Stimulated activated CD8-positive, alpha-beta memory T cell treated with anti-CD3 and anti-CD28 coated beads, Interleukin-15, amount 100 ng/mL, for 1 hour (primary cell): ENCODE data around the gene NPY4R.
"Not testable (repeated sequence)": the region's sequence is repeated elsewhere in the genome, so short reads cannot be mapped to it uniquely, and the experiment has no call there.

Experiments used
- DNase-seq: peaks from one replicate; pipeline ENCODE4 v3.0.0-alpha.2; 2020; ENCODE audit warnings: low read depth

NPY4R gene

GRCh38 chr10:46457071-46457470 lies 8.7 kb downstream of the NPY4R start:
- DNase-seq: not testable (repeated sequence)

- not testable (repeated sequence) for DNase-seq
Observed at GRCh38 chr10:46455992-46456391, 9.8 kb downstream of the NPY4R start.

DNA sequence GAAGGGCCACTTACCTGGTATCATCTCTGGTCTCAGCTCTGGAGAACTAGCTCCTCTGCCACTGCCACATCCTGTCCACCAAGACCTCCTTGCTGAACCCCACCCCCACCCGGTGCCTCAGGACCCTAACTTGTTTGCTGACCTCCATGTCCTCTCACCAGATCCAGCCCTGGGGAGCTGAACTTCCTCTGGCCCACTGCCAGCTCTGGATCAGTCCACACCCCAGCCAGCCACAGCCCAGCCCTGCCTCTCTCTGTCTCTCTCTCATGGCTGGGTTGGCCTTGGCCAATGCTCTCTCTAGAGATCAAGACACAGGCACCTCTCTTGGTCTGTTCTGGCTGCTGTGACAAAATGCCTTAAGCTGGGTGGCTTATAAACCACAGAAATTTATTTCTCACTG lies 14.4 kb downstream of the NPY4R start:
- DNase-seq: not testable (repeated sequence)

DNA sequence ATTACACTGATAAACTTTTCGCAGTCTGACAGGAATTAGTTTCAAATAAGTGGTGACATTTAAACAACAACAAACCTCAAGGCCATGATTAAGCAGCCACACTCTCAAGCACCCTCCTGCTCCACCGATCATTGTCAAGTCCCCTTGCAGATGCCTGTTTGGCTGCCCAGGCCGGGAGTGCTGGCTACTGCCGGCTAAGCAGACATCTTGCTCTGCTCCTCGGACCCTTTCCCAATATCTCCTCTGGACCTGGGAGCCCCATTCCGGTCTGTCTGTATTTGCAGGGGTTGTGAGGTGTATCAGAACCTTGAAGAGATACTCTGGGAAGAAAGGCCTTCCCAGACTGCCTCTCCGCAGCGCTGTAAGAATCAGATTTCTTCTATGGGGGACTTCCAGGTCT lies 14.9 kb downstream of the NPY4R start:
- not testable (repeated sequence) for DNase-seq

DNA sequence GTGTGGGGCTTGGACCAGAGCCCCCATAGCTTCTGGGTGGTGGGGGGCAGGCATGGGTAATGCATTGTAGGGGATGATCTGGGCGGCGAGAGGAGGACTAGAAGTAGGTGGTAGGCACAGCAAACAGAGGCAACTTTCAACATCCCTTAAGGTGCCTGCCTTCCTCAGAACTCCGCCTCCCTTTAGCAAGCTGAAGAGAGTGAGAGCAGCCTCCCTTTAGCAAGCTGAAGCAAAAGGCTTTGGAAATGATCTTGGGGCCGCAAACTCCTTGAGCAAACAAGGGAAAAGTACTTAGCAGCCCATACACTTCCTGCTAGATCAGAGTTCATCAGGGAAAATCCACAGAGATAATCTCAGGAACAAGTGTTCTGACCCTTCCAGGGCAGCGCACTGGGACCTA lies 18.3 kb downstream of the NPY4R start:
- not testable (repeated sequence) for DNase-seq

DNA sequence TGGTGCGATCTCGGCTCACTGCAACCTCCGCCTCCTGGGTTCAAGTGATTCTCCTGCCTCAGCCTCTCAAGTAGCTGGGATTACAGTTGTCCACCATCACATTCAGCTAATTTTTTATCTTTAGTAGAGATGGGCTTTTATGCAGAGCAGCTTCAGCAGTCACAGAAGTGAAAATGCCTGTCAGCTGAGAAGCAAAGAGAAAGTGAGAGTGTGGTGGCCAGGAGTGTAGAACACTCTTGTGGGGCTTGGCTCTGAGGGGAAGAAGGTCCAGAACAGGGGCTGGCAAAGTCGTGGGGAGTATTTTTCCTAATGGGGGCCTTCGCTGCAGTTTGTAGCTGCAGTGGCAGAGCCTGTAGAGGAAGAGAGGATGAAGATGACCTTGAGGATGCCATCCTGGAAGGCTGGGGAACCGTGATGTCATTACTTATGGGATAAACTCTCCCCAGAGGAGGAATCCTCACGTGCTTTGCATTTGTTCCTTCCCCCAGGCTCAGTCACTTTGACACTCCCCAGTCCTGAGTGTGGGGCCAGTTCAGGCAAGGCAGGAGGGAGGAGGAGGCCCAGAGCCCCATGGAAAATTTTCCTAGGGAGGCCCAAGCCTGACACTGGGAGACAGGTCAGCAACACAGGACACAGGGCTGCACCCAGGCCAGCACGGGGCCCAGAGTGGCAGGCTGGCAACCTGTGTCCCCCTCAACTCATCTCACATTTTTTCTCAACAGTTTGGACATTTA lies 20.2 kb downstream of the NPY4R start:
- DNase-seq: not testable (repeated sequence)

DNA sequence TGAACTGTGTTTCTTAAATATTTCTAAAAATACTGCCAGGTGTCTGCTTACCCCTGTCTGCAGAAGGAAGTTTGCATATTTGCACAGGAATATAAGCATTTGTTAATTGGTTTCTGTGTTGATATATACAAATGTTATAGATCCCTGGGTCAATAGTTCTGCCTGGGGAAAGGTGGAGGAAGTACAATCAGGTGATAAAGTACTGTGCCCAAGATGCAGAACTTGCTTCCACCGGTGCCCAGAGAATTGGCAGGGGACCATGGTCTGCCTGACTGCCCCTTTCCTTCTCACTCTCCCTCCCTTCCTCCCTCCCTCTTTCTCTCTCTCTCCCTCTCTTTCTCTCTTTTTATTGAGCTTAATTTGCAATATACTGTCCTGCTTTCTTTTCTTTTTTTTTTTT lies 22.3 kb downstream of the NPY4R start:
- DNase-seq: not testable (repeated sequence)

DNA sequence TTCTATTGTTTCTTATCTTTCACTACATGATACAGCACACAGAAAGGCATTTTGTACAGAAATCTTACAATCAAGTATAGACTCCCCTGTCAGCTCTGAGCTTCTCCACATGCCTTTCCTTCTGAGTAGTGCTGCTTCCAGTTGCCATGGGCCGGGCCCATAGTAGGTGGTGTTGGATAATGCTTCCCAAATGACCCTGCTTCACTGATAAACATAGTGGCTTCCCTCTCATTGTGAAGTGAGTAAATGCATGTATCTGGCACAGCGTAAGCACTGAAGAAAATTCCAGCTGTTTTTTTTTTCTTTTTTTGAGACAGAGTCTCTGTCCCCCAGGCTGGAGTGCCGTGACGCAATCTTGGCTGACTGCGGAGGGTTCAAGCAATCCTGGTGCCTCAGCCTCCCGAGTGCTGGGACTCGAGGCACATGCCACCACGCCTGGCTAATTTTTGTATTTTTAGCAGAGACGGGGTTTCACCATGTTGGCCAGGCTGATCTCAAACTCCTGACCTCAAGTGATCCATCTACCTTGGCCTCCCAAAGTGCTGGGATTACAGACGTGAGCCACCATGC lies 23.0 kb downstream of the NPY4R start:
- DNase-seq: not testable (repeated sequence)

- DNase-seq: not testable (repeated sequence)
Observed at GRCh38 chr10:46441837-46442278, 23.9 kb downstream of the NPY4R start.

DNA sequence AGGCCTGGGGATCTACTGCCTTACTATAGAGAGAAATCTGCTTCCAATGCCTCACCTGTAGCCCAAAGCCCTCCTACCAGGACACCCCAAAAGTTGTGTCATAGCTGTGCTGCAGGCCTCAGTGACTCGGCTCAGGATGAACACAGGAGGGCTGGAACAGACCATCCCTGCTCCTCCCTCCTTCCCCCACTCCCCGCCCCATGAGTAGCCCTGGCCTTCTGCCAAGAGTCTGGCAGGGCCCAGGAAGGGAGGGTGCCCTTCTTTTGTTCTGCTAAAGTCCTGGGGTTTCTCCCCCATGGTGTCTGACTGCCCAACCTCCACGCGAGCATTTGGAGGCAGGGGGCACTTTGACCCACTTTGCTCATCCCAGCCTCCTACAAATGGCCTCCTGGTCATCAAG lies 24.8 kb downstream of the NPY4R start:
- not testable (repeated sequence) for DNase-seq

DNA sequence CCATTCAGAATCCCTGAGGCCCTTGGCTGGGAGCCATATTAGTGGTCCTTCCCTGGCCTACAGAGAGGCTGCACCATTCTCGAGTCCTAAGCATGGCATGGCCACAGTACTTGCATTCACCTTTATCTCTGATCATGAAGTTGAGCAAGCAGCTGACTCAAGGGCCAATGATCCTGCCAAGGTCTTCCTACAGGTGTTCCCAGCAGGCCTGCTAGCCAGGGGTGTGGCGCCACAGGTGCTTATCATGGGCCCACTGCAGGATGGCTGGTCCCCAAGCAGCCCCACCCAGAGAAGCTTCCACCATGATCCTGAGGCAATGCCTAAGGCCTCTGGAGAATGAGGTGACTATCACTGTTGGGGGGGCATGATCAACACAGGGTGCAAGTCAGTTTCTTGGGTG lies 42.2 kb downstream of the NPY4R start:
- not testable (repeated sequence) for DNase-seq

DNA sequence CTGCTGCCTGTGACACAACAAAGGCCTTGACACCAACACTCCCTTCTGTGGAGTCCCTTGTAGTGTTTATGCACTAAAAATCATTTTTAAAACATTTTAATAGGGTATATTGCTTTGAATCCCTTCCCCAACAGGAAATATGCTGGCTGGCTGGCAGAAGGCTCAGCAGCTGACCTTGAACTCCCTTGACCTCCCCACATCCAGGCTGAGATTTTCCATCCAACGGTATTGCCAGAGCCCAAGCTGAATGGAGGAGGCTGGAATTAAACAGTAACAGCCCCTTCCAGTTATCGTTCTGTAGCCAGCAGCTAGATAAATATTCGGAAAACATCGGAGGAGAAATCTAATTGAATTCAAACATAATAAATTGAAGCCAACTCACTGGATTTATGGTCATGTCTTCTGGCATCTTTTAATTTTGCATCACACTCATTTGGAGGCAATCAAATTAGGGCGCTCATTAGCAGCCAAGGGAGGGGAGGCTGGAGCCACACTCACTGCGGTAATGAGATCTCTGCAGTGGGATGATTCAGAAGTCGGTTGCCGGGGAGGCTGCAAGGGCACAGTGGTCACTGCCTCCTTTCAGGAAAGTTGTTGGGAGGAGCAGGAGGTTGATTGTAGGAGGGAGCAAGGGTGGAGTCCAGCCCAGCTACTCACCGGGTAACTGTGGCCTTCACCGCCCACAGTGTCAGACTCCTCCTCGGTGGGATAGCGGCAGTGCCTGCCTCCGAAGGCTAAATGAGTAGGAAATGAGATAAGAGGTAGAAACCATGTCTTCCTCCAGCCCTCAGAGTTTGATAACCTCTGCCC lies 46.0 kb downstream of the NPY4R start:
- not testable (repeated sequence) for DNase-seq

- DNase-seq: not testable (repeated sequence)
Observed at GRCh38 chr10:46418283-46418682, 47.5 kb downstream of the NPY4R start.

DNA sequence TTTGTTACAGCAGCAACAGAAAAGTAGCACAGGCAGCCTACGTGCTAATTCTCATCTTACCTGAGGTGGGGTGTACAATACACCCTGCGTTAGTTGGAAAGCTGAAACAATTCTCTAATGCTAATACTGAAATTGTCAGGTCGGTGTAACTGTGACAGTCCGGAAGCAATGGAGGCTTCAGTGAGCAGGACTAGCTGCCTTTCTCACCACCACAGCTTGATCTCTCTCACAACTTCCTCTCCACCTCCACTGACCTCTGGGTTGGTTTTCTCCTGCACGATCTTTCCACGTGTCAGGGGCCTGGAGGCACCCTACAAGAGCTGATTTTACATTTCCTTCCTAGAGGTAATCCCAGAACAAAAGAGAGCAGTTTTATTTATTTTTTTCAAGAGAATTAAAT lies 50.5 kb downstream of the NPY4R start:
- not testable (repeated sequence) for DNase-seq

DNA sequence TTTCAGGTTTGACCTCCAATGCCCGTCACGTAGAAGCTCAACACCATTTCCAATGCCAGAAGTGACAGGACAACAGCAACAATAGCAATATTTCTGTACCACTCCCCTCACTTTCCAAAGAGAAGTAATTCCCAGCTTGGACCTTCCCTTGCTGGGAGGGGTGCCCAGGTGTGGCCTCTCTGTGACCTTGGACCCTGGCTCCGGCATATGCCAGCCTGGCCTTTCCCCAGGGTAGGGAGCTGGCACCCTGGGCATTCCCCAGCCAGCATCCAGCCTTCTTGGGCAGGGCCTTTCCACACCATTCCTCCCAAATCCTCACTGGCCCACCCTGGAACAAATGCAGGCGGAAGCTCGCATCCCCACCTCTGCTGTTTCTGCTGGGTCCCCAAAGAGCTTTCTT lies 53.1 kb downstream of the NPY4R start:
- DNase-seq: not testable (repeated sequence)

GRCh38 chr10:46411123-46411522 lies 54.6 kb downstream of the NPY4R start:
- DNase-seq: not testable (repeated sequence)
